ENCODE data around the gene PDGFB. TPM values are rescaled to one million over a fixed set of nuclear protein-coding genes. Genes with fewer than 3 reads are reported as not detected.

The PDGFB gene
- total RNA-seq, 1 experiment from 2014 or later = 13.1 TPM

GRCh38 chr22:39289975-39290720 lies 45.4 kb upstream of the PDGFB start:
- H3K27me3 ChIP-seq (ENCODE audit: insufficient read depth, low read length) = no peaks in the 10 kb centered on the region
- POLR2A ChIA-PET = interaction anchor here (0.8 to 3.3 kb wide), 7 partner anchors 11 to 47 kb away, joined by 3 to 20 read pairs (median 4); partner anchors contain the start of genes PDGFB and RPL3
- peak; percentile 35 for ATAC-seq
- no TSS peak for BruUV-seq (replicated peaks)
- H3K79me2 ChIP-seq (ENCODE audit: insufficient read depth, low read length) = no peaks in the 10 kb centered on the region
- no peaks in the 10 kb centered on the region for H3K9me2 ChIP-seq (ENCODE audit: insufficient read depth)
- RAD21 ChIA-PET (ENCODE audit: low non-redundant PET in 1 of 2, low total read pairs in 2 of 2, uncharacterized antibody in 2 of 2, unreplicated experiment in 2 of 2) = interaction anchor here (1.8 to 2.5 kb wide), 2 partner anchors 21 to 40 kb away, joined by 5 read pairs; no protein-coding TSS in a partner anchor
- no peak for TF ChIP-seq FOSL1 (IDR thresholded peaks at IDR 0.05; ENCODE audit: low read depth)
- TF ChIP-seq CBX3 (IDR thresholded peaks at IDR 0.05; ENCODE audit: low read depth) = no peak
- no peak for TF ChIP-seq ATF3 (IDR thresholded peaks at IDR 0.05)
- TF ChIP-seq SIN3A (IDR thresholded peaks at IDR 0.05; ENCODE audit: low read depth) = no peak
- TF ChIP-seq ZNF274 (IDR thresholded peaks at IDR 0.05; ENCODE audit: low read depth, low read length) = no peak
- TF ChIP-seq JUND (IDR thresholded peaks at IDR 0.05) = no peak
- no peak for TF ChIP-seq RAD21 (IDR thresholded peaks at IDR 0.05; ENCODE audit: low read depth)
- TF ChIP-seq CEBPB (IDR thresholded peaks at IDR 0.05; ENCODE audit: low read depth) = no peak
- no peak for TF ChIP-seq TCF7L2 (IDR thresholded peaks at IDR 0.05; ENCODE audit: borderline replicate concordance, extremely low read depth, insufficient read depth, insufficient read length)
- TF ChIP-seq CTCF (IDR thresholded peaks at IDR 0.05 in 2 of 3, conservative IDR thresholded peaks at IDR 0.05 in 1 of 3; ENCODE audit: borderline replicate concordance in 1 of 3, insufficient read depth in 1 of 3, low read depth in 2 of 3, low read length in 2 of 3) = no peak
- TF ChIP-seq EZH2 (IDR thresholded peaks at IDR 0.05) = no peak
- TF ChIP-seq ZFX (IDR thresholded peaks at IDR 0.05) = no peak
- TF ChIP-seq POLR2A (IDR thresholded peaks at IDR 0.05; ENCODE audit: borderline replicate concordance, extremely low read depth, insufficient read depth, insufficient read length) = no peak
- TF ChIP-seq POLR2AphosphoS5 (IDR thresholded peaks at IDR 0.05; ENCODE audit: low read depth, low read length) = no peak
- no peak for TF ChIP-seq MAX (IDR thresholded peaks at IDR 0.05)
- peak overlapping the region in 1 of 2 experiments; percentile 11; a peak in 1 of 4 replicates for H3K4me3 ChIP-seq (replicated peaks in 1 of 2; ENCODE audit: low read depth in 1 of 2, low read length in 2 of 2)
- H3K27ac ChIP-seq (ENCODE audit: low read depth, low read length) = peak overlapping the region; percentile 98
- no peaks in the 10 kb centered on the region for H3K36me3 ChIP-seq (ENCODE audit: control insufficient read depth in 1 of 2, insufficient read depth in 2 of 2, low read length in 2 of 2)
- peak overlapping the region; percentile 87 for H3K4me2 ChIP-seq (ENCODE audit: low read length)
- peaks cover 0 to 2% of the 10 kb centered on the region in 2 experiments; a peak in 1 of 4 replicates for H3K9me3 ChIP-seq (ENCODE audit: control insufficient read depth in 1 of 2, insufficient read depth in 1 of 2, low read depth in 1 of 2, low read length in 2 of 2)
- CTCF ChIA-PET = interaction anchor here (1.3 to 2.7 kb wide), 6 partner anchors 12 to 122 kb away, joined by 3 to 11 read pairs (median 5); no protein-coding TSS in a partner anchor
- H4K20me1 ChIP-seq (ENCODE audit: insufficient read depth) = no peaks in the 10 kb centered on the region
- peak; percentile 48 for DNase-seq (ENCODE audit: low read depth, low spot score)
- peak overlapping the region; percentile 67 for H3K9ac ChIP-seq (ENCODE audit: low read length)
- intact Hi-C loops (cut with micrococcal nuclease) = loop anchor here (5.0 kb wide), 2 partner anchors 48 to 118 kb away; partner anchors contain the start of gene PDGFB
- H2AFZ ChIP-seq (ENCODE audit: low read depth, low read length, poor library complexity, severe bottlenecking) = no peak overlapping the region
- peaks cover 46 to 72% of the 10 kb centered on the region in 2 experiments for H3K4me1 ChIP-seq (ENCODE audit: control insufficient read depth in 1 of 2, insufficient read depth in 2 of 2, low read length in 2 of 2)

Measured in HCT116 (cell line).